Measurements from ENCODE around the gene PSG4. TPM values are rescaled to one million over a fixed set of nuclear protein-coding genes. Genes with fewer than 3 reads are reported as not detected.
"Not testable (repeated sequence)": the region's sequence is repeated elsewhere in the genome, so short reads cannot be mapped to it uniquely, and the experiment has no call there.

Gene PSG4
- total RNA-seq: 0.11 TPM
- polyA plus RNA-seq: not detected

GRCh38 chr19:43205471-43206105 lies at the start of gene PSG4:
TSS of gene PSG4 (minus strand) at chr19:43205638. CDS start at chr19:43205536, 102 bp downstream.
- not testable (repeated sequence) for H3K36me3 ChIP-seq (ENCODE audit: insufficient read depth); H3K4me1 ChIP-seq (ENCODE audit: insufficient read depth); H3K27ac ChIP-seq (ENCODE audit: low read depth); DNase-seq (ENCODE audit: extremely low spot score); H3K4me3 ChIP-seq (ENCODE audit: low read depth, low read length)
- 51% methylated on average over 9 of the region's 9 CpGs for WGBS

DNA sequence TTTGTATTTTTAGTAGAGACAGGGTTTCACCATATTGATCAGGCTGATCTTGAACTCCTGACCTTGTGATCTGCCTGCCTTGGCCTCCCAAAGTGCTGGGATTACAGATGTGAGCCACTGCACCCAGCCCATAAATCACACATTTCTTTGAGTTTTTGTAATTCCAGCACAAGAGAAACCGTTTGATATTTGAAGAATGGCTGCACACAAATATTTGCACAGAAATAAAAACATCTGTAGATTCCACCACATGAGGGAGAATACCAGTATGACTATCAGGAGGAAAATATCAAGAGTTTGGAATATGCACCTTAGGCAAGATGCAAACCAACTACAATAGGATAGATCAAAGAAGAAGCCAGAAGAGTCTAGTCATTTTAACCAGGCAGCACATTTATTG lies 46.0 kb upstream of the PSG4 start:
- H3K4me1 ChIP-seq (ENCODE audit: insufficient read depth); DNase-seq (ENCODE audit: extremely low spot score); H3K27ac ChIP-seq (ENCODE audit: low read depth); H3K36me3 ChIP-seq (ENCODE audit: insufficient read depth); H3K4me3 ChIP-seq (ENCODE audit: low read depth, low read length): not testable (repeated sequence)
- 38% methylated on average over 1 of the region's 1 CpG for WGBS

- WGBS: 41% methylated on average over 4 of the region's 5 CpGs
- H3K4me3 ChIP-seq (ENCODE audit: low read depth, low read length); DNase-seq (ENCODE audit: extremely low spot score); H3K36me3 ChIP-seq (ENCODE audit: insufficient read depth); H3K27ac ChIP-seq (ENCODE audit: low read depth); H3K4me1 ChIP-seq (ENCODE audit: insufficient read depth): not testable (repeated sequence)
These were observed 44.9 kb upstream of the PSG4 start for GRCh38 chr19:43250296-43250695.

DNA sequence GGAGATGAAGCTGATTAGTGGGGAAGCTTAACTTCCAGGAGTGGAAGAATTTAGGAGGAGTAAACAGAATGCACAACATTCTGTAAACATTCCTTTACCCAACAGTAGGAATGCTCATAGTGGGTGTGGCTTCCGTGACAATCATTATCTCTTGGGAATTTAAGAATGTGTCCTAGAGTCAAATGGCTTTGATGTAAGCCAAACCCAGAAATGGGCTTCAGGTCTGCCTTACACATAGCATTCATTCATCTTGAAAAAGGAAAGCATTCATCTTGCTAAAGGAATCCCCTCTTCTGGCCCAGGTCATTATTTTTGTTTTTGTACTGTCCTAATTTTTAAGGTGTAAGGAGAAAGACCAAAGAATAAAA lies 43.2 kb upstream of the PSG4 start:
- H3K36me3 ChIP-seq (ENCODE audit: insufficient read depth); H3K4me1 ChIP-seq (ENCODE audit: insufficient read depth); H3K27ac ChIP-seq (ENCODE audit: low read depth); H3K4me3 ChIP-seq (ENCODE audit: low read depth, low read length); DNase-seq (ENCODE audit: extremely low spot score): not testable (repeated sequence)
- 80% methylated on average over 1 of the region's 1 CpG for WGBS

- not testable (repeated sequence) for H3K27ac ChIP-seq (ENCODE audit: low read depth); H3K4me3 ChIP-seq (ENCODE audit: low read depth, low read length); DNase-seq (ENCODE audit: extremely low spot score); H3K36me3 ChIP-seq (ENCODE audit: insufficient read depth); H3K4me1 ChIP-seq (ENCODE audit: insufficient read depth)
- WGBS: 79% methylated on average over 13 of the region's 13 CpGs
These were observed 41.9 kb upstream of the PSG4 start for GRCh38 chr19:43247243-43247880.

DNA sequence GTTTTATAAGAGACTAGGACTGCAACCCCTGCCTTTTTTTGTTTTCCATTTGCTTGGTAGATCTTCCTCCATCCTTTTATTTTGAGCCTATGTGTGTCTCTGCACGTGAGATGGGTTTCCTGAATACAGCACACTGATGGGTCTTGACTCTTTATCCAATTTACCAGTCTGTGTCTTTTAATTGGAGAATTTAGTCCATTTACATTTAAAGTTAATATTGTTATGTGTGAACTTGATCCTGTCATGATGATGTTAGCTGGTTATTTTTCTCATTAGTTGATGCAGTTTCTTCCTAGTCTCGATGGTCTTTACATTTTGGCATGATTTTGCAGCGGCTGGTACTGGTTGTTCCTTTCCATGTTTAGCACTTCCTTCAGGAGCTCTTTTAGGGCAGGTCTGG lies 40.4 kb upstream of the PSG4 start:
- not testable (repeated sequence) for H3K27ac ChIP-seq (ENCODE audit: low read depth); DNase-seq (ENCODE audit: extremely low spot score); H3K4me3 ChIP-seq (ENCODE audit: low read depth, low read length); H3K4me1 ChIP-seq (ENCODE audit: insufficient read depth); H3K36me3 ChIP-seq (ENCODE audit: insufficient read depth)
- WGBS: 88% methylated on average over 3 of the region's 3 CpGs

- H3K27ac ChIP-seq (ENCODE audit: low read depth); H3K4me3 ChIP-seq (ENCODE audit: low read depth, low read length); H3K4me1 ChIP-seq (ENCODE audit: insufficient read depth); DNase-seq (ENCODE audit: extremely low spot score); H3K36me3 ChIP-seq (ENCODE audit: insufficient read depth): not testable (repeated sequence)
- 92% methylated on average over 2 of the region's 2 CpGs for WGBS
These were observed 36.8 kb upstream of the PSG4 start for GRCh38 chr19:43242211-43242610.

DNA sequence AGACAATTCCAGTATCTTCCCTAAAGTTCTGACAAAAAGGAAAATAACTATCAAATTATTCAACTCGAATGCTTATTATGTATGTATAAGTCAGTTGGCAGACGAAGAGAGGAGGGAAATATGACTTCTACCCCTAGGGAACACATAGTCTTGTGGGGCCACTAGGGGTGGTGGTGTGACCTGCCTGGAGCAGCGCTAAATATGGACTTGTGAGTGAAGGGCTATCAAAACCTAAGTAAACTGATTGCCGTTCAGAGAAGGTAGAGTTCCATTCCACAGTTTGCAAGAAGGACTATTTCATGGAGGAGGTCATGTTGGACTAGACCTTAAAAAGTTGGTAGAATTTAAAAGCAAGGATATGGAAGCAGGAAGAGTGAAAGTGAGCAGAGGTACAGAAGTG lies 32.8 kb upstream of the PSG4 start:
- H3K36me3 ChIP-seq (ENCODE audit: insufficient read depth); DNase-seq (ENCODE audit: extremely low spot score); H3K4me1 ChIP-seq (ENCODE audit: insufficient read depth); H3K4me3 ChIP-seq (ENCODE audit: low read depth, low read length); H3K27ac ChIP-seq (ENCODE audit: low read depth): not testable (repeated sequence)
- 66% methylated on average over 4 of the region's 4 CpGs for WGBS

- WGBS: 77% methylated on average over 3 of the region's 3 CpGs
These were observed 30.2 kb upstream of the PSG4 start for GRCh38 chr19:43235686-43236085.

DNA sequence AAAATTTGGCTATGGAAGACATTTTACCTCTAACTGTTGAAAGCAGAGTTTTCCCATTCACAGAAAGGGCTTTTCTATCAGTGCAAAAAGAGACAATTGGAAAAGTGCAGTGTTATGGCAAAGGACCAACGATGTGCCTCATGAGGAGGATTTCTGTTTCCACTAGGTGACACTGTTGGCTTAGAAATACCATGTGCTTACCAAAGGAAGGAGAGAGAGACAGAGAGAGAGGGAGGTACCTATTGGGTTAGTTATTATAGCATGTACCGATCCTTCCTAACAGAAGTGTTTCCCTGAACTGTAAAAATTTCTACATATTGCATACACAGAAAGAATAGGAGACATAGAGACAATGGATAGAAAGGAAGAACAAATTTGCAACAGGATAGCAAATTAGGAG lies 23.9 kb upstream of the PSG4 start:
- 72% methylated on average over 2 of the region's 2 CpGs for WGBS
- no peaks in the 10 kb centered on the region for H3K4me1 ChIP-seq (ENCODE audit: insufficient read depth)

More at GRCh38 chr19:43235686-43236085, 30.2 kb upstream of the PSG4 start:
- H3K36me3 ChIP-seq (ENCODE audit: insufficient read depth); H3K27ac ChIP-seq (ENCODE audit: low read depth); H3K4me1 ChIP-seq (ENCODE audit: insufficient read depth); H3K4me3 ChIP-seq (ENCODE audit: low read depth, low read length); DNase-seq (ENCODE audit: extremely low spot score): not testable (repeated sequence)

DNA sequence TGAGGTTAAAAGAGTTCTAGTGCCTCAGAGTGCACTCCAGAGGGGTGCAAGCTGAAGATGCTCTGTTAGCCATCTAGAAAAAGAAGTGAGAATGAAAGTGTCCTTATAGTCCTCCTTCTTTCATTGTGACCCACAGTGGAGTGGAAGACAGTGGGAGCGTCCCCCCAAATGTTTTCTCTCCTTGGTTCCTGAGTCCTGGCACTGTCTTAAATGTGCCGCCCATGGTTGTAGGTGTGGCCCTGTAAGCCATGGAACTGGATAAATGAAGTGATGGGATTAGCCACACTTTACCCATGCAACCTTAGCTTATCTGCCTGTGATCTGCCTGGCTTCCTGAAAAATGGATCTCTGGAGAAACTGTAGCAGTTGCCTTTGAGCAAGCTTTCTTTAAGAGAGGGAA lies 23.3 kb upstream of the PSG4 start:
- H3K27ac ChIP-seq (ENCODE audit: low read depth); H3K4me1 ChIP-seq (ENCODE audit: insufficient read depth); DNase-seq (ENCODE audit: extremely low spot score); H3K4me3 ChIP-seq (ENCODE audit: low read depth, low read length); H3K36me3 ChIP-seq (ENCODE audit: insufficient read depth): not testable (repeated sequence)
- WGBS: 77% methylated on average over 2 of the region's 2 CpGs

More for the DNA sequence above, 23.9 kb upstream of the PSG4 start:
- Histone ChIP-seq H3K4me3 (ENCODE audit: low read depth, low read length) (no peak overlapping the region), H3K27ac (ENCODE audit: low read depth) (no peak overlapping the region), H3K36me3 (ENCODE audit: insufficient read depth) (no peaks in the 10 kb centered on the region)
- DNase-seq (ENCODE audit: extremely low spot score): no peak

DNA sequence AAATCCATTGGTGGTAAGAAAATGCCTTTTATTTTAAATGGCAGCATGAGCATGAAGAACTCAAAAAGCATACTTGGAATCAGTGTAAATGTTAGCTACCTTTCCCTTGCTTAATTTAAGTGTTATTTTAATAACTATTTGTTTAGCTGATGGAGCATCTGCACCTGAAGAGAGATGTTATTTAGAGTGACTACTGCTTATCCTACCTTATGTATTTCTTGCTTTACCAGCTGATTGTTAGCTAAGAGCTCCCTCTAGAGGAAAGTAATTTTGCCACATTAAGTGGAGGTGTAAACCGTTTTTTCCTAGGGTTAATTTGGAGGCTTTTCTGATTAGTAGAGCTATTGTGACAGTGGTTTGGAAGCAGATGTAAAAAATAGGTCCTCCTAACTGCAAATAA lies 21.5 kb upstream of the PSG4 start:
- H3K36me3 ChIP-seq (ENCODE audit: insufficient read depth); H3K4me3 ChIP-seq (ENCODE audit: low read depth, low read length); H3K4me1 ChIP-seq (ENCODE audit: insufficient read depth); H3K27ac ChIP-seq (ENCODE audit: low read depth); DNase-seq (ENCODE audit: extremely low spot score): not testable (repeated sequence)
- WGBS: 66% methylated on average over 1 of the region's 1 CpG

GRCh38 chr19:43224855-43225253 lies 19.4 kb upstream of the PSG4 start:
- DNase-seq (ENCODE audit: extremely low spot score): no peak
- H3K27ac ChIP-seq (ENCODE audit: low read depth): no peak overlapping the region
- no peaks in the 10 kb centered on the region for H3K36me3 ChIP-seq (ENCODE audit: insufficient read depth)
- no peaks in the 10 kb centered on the region for H3K4me1 ChIP-seq (ENCODE audit: insufficient read depth)
- no peak overlapping the region for H3K4me3 ChIP-seq (ENCODE audit: low read depth, low read length)
- WGBS: 95% methylated on average over 2 of the region's 2 CpGs

- not testable (repeated sequence) for H3K36me3 ChIP-seq (ENCODE audit: insufficient read depth); DNase-seq (ENCODE audit: extremely low spot score); H3K4me3 ChIP-seq (ENCODE audit: low read depth, low read length); H3K4me1 ChIP-seq (ENCODE audit: insufficient read depth); H3K27ac ChIP-seq (ENCODE audit: low read depth)
- WGBS: 76% methylated on average over 5 of the region's 5 CpGs
These were observed 18.9 kb upstream of the PSG4 start for GRCh38 chr19:43224201-43224854.
